Measurements from ENCODE around the gene GALNT9. TPM values are rescaled to one million over a fixed set of nuclear protein-coding genes. Genes with fewer than 3 reads are reported as not detected.

The GALNT9 gene
- total RNA-seq, 1 donor from 2014 or later: not detected

GRCh38 chr12:132276066-132276826, 53.1 kb downstream of the GALNT9 start:
- FAIRE-seq (no peak), DNase-seq (ENCODE audit: low read depth) (no peak)
- TF ChIP-seq CTCF (IDR thresholded peaks at IDR 0.05; ENCODE audit: insufficient read depth, low read length, severe bottlenecking): no peak
- Histone ChIP-seq H3K4me3 (ENCODE audit: low read depth, low read length) (no peak overlapping the region), H3K27me3 (ENCODE audit: control insufficient read depth, insufficient read depth, low read length) (no peaks in the 10 kb centered on the region), H3K36me3 (ENCODE audit: control insufficient read depth, insufficient read depth, low read length) (no peaks in the 10 kb centered on the region)

GRCh38 chr12:132275631-132276030, 53.8 kb downstream of the GALNT9 start:
- no peak for TF ChIP-seq CTCF (IDR thresholded peaks at IDR 0.05; ENCODE audit: insufficient read depth, low read length, severe bottlenecking)
- DNase-seq (ENCODE audit: low read depth) (no peak), FAIRE-seq (no peak)
- Histone ChIP-seq H3K4me3 (ENCODE audit: low read depth, low read length) (no peak overlapping the region), H3K27me3 (ENCODE audit: control insufficient read depth, insufficient read depth, low read length) (no peaks in the 10 kb centered on the region), H3K36me3 (ENCODE audit: control insufficient read depth, insufficient read depth, low read length) (no peaks in the 10 kb centered on the region)

- no peak for FAIRE-seq
- Histone ChIP-seq H3K36me3 (ENCODE audit: control insufficient read depth, insufficient read depth, low read length) (no peaks in the 10 kb centered on the region), H3K27me3 (ENCODE audit: control insufficient read depth, insufficient read depth, low read length) (no peaks in the 10 kb centered on the region), H3K4me3 (ENCODE audit: low read depth, low read length) (no peak overlapping the region)
- TF ChIP-seq CTCF (IDR thresholded peaks at IDR 0.05; ENCODE audit: insufficient read depth, low read length, severe bottlenecking): no peak
- no peak for DNase-seq (ENCODE audit: low read depth)
Measured at GRCh38 chr12:132275110-132275531, 54.3 kb downstream of the GALNT9 start.

- H3K27me3 ChIP-seq (ENCODE audit: control insufficient read depth, insufficient read depth, low read length): no peaks in the 10 kb centered on the region
- no peaks in the 10 kb centered on the region for H3K36me3 ChIP-seq (ENCODE audit: control insufficient read depth, insufficient read depth, low read length)
- no peak overlapping the region for H3K4me3 ChIP-seq (ENCODE audit: low read depth, low read length)
- DNase-seq (ENCODE audit: low read depth) (no peak), FAIRE-seq (no peak)
- no peak for TF ChIP-seq CTCF (IDR thresholded peaks at IDR 0.05; ENCODE audit: insufficient read depth, low read length, severe bottlenecking)
Measured at GRCh38 chr12:132273992-132274334, 55.4 kb downstream of the GALNT9 start.

GRCh38 chr12:132272711-132273110, 56.7 kb downstream of the GALNT9 start:
- FAIRE-seq (no peak), DNase-seq (ENCODE audit: low read depth) (no peak)
- Histone ChIP-seq H3K36me3 (ENCODE audit: control insufficient read depth, insufficient read depth, low read length) (no peaks in the 10 kb centered on the region), H3K27me3 (ENCODE audit: control insufficient read depth, insufficient read depth, low read length) (no peaks in the 10 kb centered on the region), H3K4me3 (ENCODE audit: low read depth, low read length) (no peak overlapping the region)
- no peak for TF ChIP-seq CTCF (IDR thresholded peaks at IDR 0.05; ENCODE audit: insufficient read depth, low read length, severe bottlenecking)

GRCh38 chr12:132271755-132272092, 57.7 kb downstream of the GALNT9 start:
- no peak for DNase-seq (ENCODE audit: low read depth)
- H3K4me3 ChIP-seq (ENCODE audit: low read depth, low read length): no peak overlapping the region
- no peak for FAIRE-seq
- no peak for TF ChIP-seq CTCF (IDR thresholded peaks at IDR 0.05; ENCODE audit: insufficient read depth, low read length, severe bottlenecking)
- no peaks in the 10 kb centered on the region for H3K36me3 ChIP-seq (ENCODE audit: control insufficient read depth, insufficient read depth, low read length)
- no peaks in the 10 kb centered on the region for H3K27me3 ChIP-seq (ENCODE audit: control insufficient read depth, insufficient read depth, low read length)
